GM23338 (cell line): ENCODE data around the gene RFX2. TPM values are rescaled to one million over a fixed set of nuclear protein-coding genes. Genes with fewer than 3 reads are reported as not detected.

Source experiments
- ATAC-seq: fragments of 200-7000 bp; cut with Tn5 transposase; 3 replicates; pipeline ENCODE4 v1.9.1; 2020
- DNase-seq: peaks from one replicate; pipeline ENCODE4 v3.0.0-alpha.2; 2015; ENCODE audit warnings: low spot score
- H2AFZ ChIP-seq: fragments of 200-600 bp; sonication (generic); 2 replicates; pipeline ENCODE4 v1.8.0; 2016; ENCODE audit warnings: antibody characterized with exemption, mild to moderate bottlenecking, moderate library complexity
- H3F3A ChIP-seq: fragments of 200-600 bp; sonication (generic); replicated peaks from 2 replicates; pipeline ENCODE4 v1.8.0; 2017; ENCODE audit warnings: antibody characterized with exemption, mixed run types, low read depth
- H3K27ac ChIP-seq: fragments of 200-600 bp; sonication (generic); 2 replicates; pipeline ENCODE4 v1.6.1; 2016; ENCODE audit warnings: low read depth
- H3K27me3 ChIP-seq: fragments of 200-600 bp; sonication (generic); 2 replicates; pipeline ENCODE4 v1.8.0; 2016; ENCODE audit warnings: mild to moderate bottlenecking, mixed run types, moderate library complexity; ENCODE audit not compliant: insufficient read depth
- H3K36me3 ChIP-seq: fragments of 200-600 bp; sonication (generic); 2 replicates; pipeline ENCODE4 v1.8.0; 2016; ENCODE audit warnings: mild to moderate bottlenecking; ENCODE audit not compliant: insufficient read depth
- H3K4me1 ChIP-seq: fragments of 200-600 bp; sonication (generic); 2 replicates; pipeline ENCODE4 v1.8.0; 2016; ENCODE audit warnings: mild to moderate bottlenecking, moderate library complexity; ENCODE audit not compliant: insufficient read depth
- H3K4me2 ChIP-seq: fragments of 200-600 bp; sonication (generic); 2 replicates; pipeline ENCODE4 v1.7.1; 2017; ENCODE audit warnings: mixed run types
- H3K4me3 ChIP-seq: fragments of 200-600 bp; sonication (generic); 2 replicates; pipeline ENCODE4 v1.6.1; 2016; ENCODE audit warnings: mixed run types
- H3K79me2 ChIP-seq: fragments of 200-600 bp; sonication (generic); replicated peaks from 2 replicates; pipeline ENCODE4 v1.8.0; 2017; ENCODE audit warnings: mild to moderate bottlenecking; ENCODE audit not compliant: insufficient read depth
- H3K9me2 ChIP-seq: fragments of 200-600 bp; sonication (generic); 2 replicates; pipeline ENCODE4 v1.8.0; 2017; ENCODE audit not compliant: insufficient read depth
- H4K20me1 ChIP-seq: fragments of 200-600 bp; sonication (generic); replicated peaks from 2 replicates; pipeline ENCODE4 v1.8.0; 2017; ENCODE audit warnings: mild to moderate bottlenecking; ENCODE audit not compliant: insufficient read depth
- H3K27ac Mint-ChIP-seq: 2 replicates; pipeline ENCODE4 v1.8.0; 2020; ENCODE audit warnings: inconsistent platforms, mild to moderate bottlenecking, moderate library complexity, mixed read lengths
- H3K27me3 Mint-ChIP-seq: 3 replicates; pipeline ENCODE4 v1.8.0; 2022; ENCODE audit warnings: low read depth, mild to moderate bottlenecking, moderate library complexity, mixed read lengths, inconsistent platforms; ENCODE audit not compliant: insufficient read depth, poor library complexity
- H3K36me3 Mint-ChIP-seq: 3 replicates; pipeline ENCODE4 v1.8.0; 2021; ENCODE audit warnings: low read depth, mild to moderate bottlenecking, inconsistent platforms, moderate library complexity, mixed read lengths
- H3K4me1 Mint-ChIP-seq: 3 replicates; pipeline ENCODE4 v1.8.0; 2020; ENCODE audit warnings: mild to moderate bottlenecking, inconsistent platforms, mixed read lengths
- H3K4me3 Mint-ChIP-seq: 3 replicates; pipeline ENCODE4 v1.8.0; 2021; ENCODE audit warnings: moderate library complexity, mild to moderate bottlenecking, inconsistent platforms, mixed read lengths
- H3K9me3 Mint-ChIP-seq: 3 replicates; pipeline ENCODE4 v1.8.0; 2020; ENCODE audit warnings: moderate library complexity, mild to moderate bottlenecking, inconsistent platforms, mixed read lengths
- CREB1 ChIP-seq: fragments of 250-450 bp; sonication (Bioruptor Pico); IDR thresholded peaks from 2 replicates; pipeline ENCODE4 v1.5.0; 2020; ENCODE audit warnings: low read depth, mild to moderate bottlenecking, moderate library complexity
- CTCF ChIP-seq, 2 experiments: fragments of 200-600 bp in 1 of 2; sonication (generic) in 1 of 2; conservative IDR thresholded peaks; 2 replicates each; pipeline versions ENCODE4 v1.5.1 to v1.6.1; 2016 to 2017; ENCODE audit warnings: antibody characterized with exemption in 2 of 2, low read depth in 2 of 2, mild to moderate bottlenecking in 2 of 2, moderate library complexity in 1 of 2
- JUNB ChIP-seq: IDR thresholded peaks from one replicate; pipeline ENCODE4 v1.6.1; 2016; ENCODE audit warnings: antibody characterized with exemption; ENCODE audit not compliant: unreplicated experiment
- NANOG ChIP-seq: IDR thresholded peaks from 2 replicates; pipeline ENCODE4 v1.6.1; 2016; ENCODE audit warnings: antibody characterized with exemption, borderline replicate concordance
- STAT1 ChIP-seq: IDR thresholded peaks from one replicate; pipeline ENCODE4 v1.6.1; 2016; ENCODE audit warnings: antibody characterized with exemption; ENCODE audit not compliant: unreplicated experiment
- ZNF114 ChIP-seq: fragments of 250-450 bp; sonication (Bioruptor Pico); IDR thresholded peaks from 2 replicates; pipeline ENCODE4 v1.5.0; 2020; ENCODE audit warnings: mild to moderate bottlenecking, moderate library complexity
- ZNF331 ChIP-seq: fragments of 250-450 bp; sonication (Bioruptor Pico); IDR thresholded peaks from 2 replicates; pipeline ENCODE4 v1.5.0; 2020; ENCODE audit warnings: low read depth, mild to moderate bottlenecking, moderate library complexity
- ZNF462 ChIP-seq: fragments of 250-450 bp; sonication (Bioruptor Pico); IDR thresholded peaks from 2 replicates; pipeline ENCODE4 v1.5.0; 2020; ENCODE audit warnings: mild to moderate bottlenecking, moderate library complexity
- polyA plus RNA-seq: library from polyadenylated mRNA; unstranded; fragments of >200 nt; fragmentation: Nextera tagmentation; extraction: Ambion mirVana; gene quantifications from 2 replicates; pipeline ENCODE4 v1.2.1, GENCODE V29; 2016
- total RNA-seq: library from RNA; depleted of rRNA; stranded (reverse); fragments of >200 nt; shearing (Covaris generic); gene quantifications from 2 replicates; pipeline ENCODE4 v1.2.3, GENCODE V29; 2014

Gene RFX2
- total and polyA plus RNA-seq, 2 experiments from 2014 or later = 4.6 to 13.0 TPM

DNA sequence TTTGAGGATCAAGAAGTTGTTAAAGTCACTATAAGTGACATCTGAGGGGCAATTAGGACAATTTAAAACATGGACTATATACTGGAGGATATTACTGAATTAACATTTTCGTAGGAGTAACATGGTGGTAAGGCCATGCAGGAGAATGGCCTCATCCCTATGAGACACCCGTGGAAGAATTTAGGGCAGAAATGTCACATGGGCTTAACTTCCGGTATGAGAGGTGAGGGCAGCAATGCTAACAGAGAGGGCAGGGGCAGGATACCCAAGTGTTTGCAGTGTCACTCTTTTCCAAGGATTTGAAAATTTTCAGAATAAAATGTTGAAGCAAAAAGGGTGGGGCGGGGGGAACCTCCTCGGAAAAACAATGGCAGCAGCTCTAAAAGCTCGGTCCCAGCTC is 156.0 kb downstream of the RFX2 start:
- Histone ChIP-seq H4K20me1 (peaks cover 61% of the 10 kb centered on the region), H2AFZ (no peak overlapping the region), H3K27me3 (no peaks in the 10 kb centered on the region), H3K27ac (peak overlapping the region; percentile 86), H3F3A (peaks cover 11% of the 10 kb centered on the region; the same call in 1 of the 2 replicates), H3K4me3 (0 out of 2 replicates have a peak overlapping the region, but pooled peaks have one; percentile 23), H3K4me1 (peaks cover 95% of the 10 kb centered on the region), H3K36me3 (peaks cover 6% of the 10 kb centered on the region), H3K79me2 (peaks cover 97% of the 10 kb centered on the region), H3K9me2 (no peaks in the 10 kb centered on the region), H3K4me2 (peak overlapping the region; percentile 36)
- Mint-ChIP-seq H3K4me1 (peaks cover 94% of the 10 kb centered on the region), H3K27me3 (peaks cover 31% of the 10 kb centered on the region), H3K36me3 (peaks cover 12% of the 10 kb centered on the region), H3K27ac (peak overlapping the region; percentile 42), H3K9me3 (no peaks in the 10 kb centered on the region), H3K4me3 (no peak overlapping the region; the same call in 2 of the 3 replicates)
- TF ChIP-seq CTCF (conservative IDR thresholded peaks at IDR 0.05; ENCODE audit: low read depth in 2 of 2) = no peak
- no peak for TF ChIP-seq ZNF462 (CRISPR knock-in tag)
- no peak for TF ChIP-seq STAT1
- TF ChIP-seq JUNB = no peak
- TF ChIP-seq ZNF331 (CRISPR knock-in tag) = no peak
- TF ChIP-seq NANOG = no peak
- TF ChIP-seq ZNF114 (CRISPR knock-in tag) = no peak
- TF ChIP-seq CREB1 (CRISPR knock-in tag) = no peak
- DNase-seq (no peak), ATAC-seq (no peak)
